GM23338 (cell line): ENCODE data around the gene PHLPP2. TPM values are rescaled to one million over a fixed set of nuclear protein-coding genes. Genes with fewer than 3 reads are reported as not detected.
A peak's percentile ranks its signal among the peaks of the same experiment; 100 is the strongest.

Source experiments
- ATAC-seq: fragments of 200-7000 bp; cut with Tn5 transposase; 3 replicates; pipeline ENCODE4 v1.9.1; 2020
- DNase-seq: peaks from one replicate; pipeline ENCODE4 v3.0.0-alpha.2; 2015; ENCODE audit warnings: low spot score
- H2AFZ ChIP-seq: fragments of 200-600 bp; sonication (generic); 2 replicates; pipeline ENCODE4 v1.8.0; 2016; ENCODE audit warnings: antibody characterized with exemption, mild to moderate bottlenecking, moderate library complexity
- H3F3A ChIP-seq: fragments of 200-600 bp; sonication (generic); replicated peaks from 2 replicates; pipeline ENCODE4 v1.8.0; 2017; ENCODE audit warnings: antibody characterized with exemption, mixed run types, low read depth
- H3K27ac ChIP-seq: fragments of 200-600 bp; sonication (generic); 2 replicates; pipeline ENCODE4 v1.6.1; 2016; ENCODE audit warnings: low read depth
- H3K27me3 ChIP-seq: fragments of 200-600 bp; sonication (generic); 2 replicates; pipeline ENCODE4 v1.8.0; 2016; ENCODE audit warnings: mild to moderate bottlenecking, mixed run types, moderate library complexity; ENCODE audit not compliant: insufficient read depth
- H3K36me3 ChIP-seq: fragments of 200-600 bp; sonication (generic); 2 replicates; pipeline ENCODE4 v1.8.0; 2016; ENCODE audit warnings: mild to moderate bottlenecking; ENCODE audit not compliant: insufficient read depth
- H3K4me1 ChIP-seq: fragments of 200-600 bp; sonication (generic); 2 replicates; pipeline ENCODE4 v1.8.0; 2016; ENCODE audit warnings: mild to moderate bottlenecking, moderate library complexity; ENCODE audit not compliant: insufficient read depth
- H3K4me2 ChIP-seq: fragments of 200-600 bp; sonication (generic); 2 replicates; pipeline ENCODE4 v1.7.1; 2017; ENCODE audit warnings: mixed run types
- H3K4me3 ChIP-seq: fragments of 200-600 bp; sonication (generic); 2 replicates; pipeline ENCODE4 v1.6.1; 2016; ENCODE audit warnings: mixed run types
- H3K79me2 ChIP-seq: fragments of 200-600 bp; sonication (generic); replicated peaks from 2 replicates; pipeline ENCODE4 v1.8.0; 2017; ENCODE audit warnings: mild to moderate bottlenecking; ENCODE audit not compliant: insufficient read depth
- H3K9me2 ChIP-seq: fragments of 200-600 bp; sonication (generic); 2 replicates; pipeline ENCODE4 v1.8.0; 2017; ENCODE audit not compliant: insufficient read depth
- H4K20me1 ChIP-seq: fragments of 200-600 bp; sonication (generic); replicated peaks from 2 replicates; pipeline ENCODE4 v1.8.0; 2017; ENCODE audit warnings: mild to moderate bottlenecking; ENCODE audit not compliant: insufficient read depth
- H3K27ac Mint-ChIP-seq: 2 replicates; pipeline ENCODE4 v1.8.0; 2020; ENCODE audit warnings: inconsistent platforms, mild to moderate bottlenecking, moderate library complexity, mixed read lengths
- H3K27me3 Mint-ChIP-seq: 3 replicates; pipeline ENCODE4 v1.8.0; 2022; ENCODE audit warnings: low read depth, mild to moderate bottlenecking, moderate library complexity, mixed read lengths, inconsistent platforms; ENCODE audit not compliant: insufficient read depth, poor library complexity
- H3K36me3 Mint-ChIP-seq: 3 replicates; pipeline ENCODE4 v1.8.0; 2021; ENCODE audit warnings: low read depth, mild to moderate bottlenecking, inconsistent platforms, moderate library complexity, mixed read lengths
- H3K4me1 Mint-ChIP-seq: 3 replicates; pipeline ENCODE4 v1.8.0; 2020; ENCODE audit warnings: mild to moderate bottlenecking, inconsistent platforms, mixed read lengths
- H3K4me3 Mint-ChIP-seq: 3 replicates; pipeline ENCODE4 v1.8.0; 2021; ENCODE audit warnings: moderate library complexity, mild to moderate bottlenecking, inconsistent platforms, mixed read lengths
- H3K9me3 Mint-ChIP-seq: 3 replicates; pipeline ENCODE4 v1.8.0; 2020; ENCODE audit warnings: moderate library complexity, mild to moderate bottlenecking, inconsistent platforms, mixed read lengths
- CREB1 ChIP-seq: fragments of 250-450 bp; sonication (Bioruptor Pico); IDR thresholded peaks from 2 replicates; pipeline ENCODE4 v1.5.0; 2020; ENCODE audit warnings: low read depth, mild to moderate bottlenecking, moderate library complexity
- EZH2 ChIP-seq: fragments of 200-600 bp; sonication (generic); IDR thresholded peaks from one replicate; pipeline ENCODE4 v1.8.0; 2017; ENCODE audit warnings: antibody characterized with exemption, mild to moderate bottlenecking, low read depth; ENCODE audit not compliant: unreplicated experiment
- EZH2phosphoT487 ChIP-seq: fragments of 200-600 bp; sonication (generic); IDR thresholded peaks from one replicate; pipeline ENCODE4 v1.8.1; 2018; ENCODE audit warnings: antibody characterized with exemption; ENCODE audit not compliant: unreplicated experiment
- JUNB ChIP-seq: IDR thresholded peaks from one replicate; pipeline ENCODE4 v1.6.1; 2016; ENCODE audit warnings: antibody characterized with exemption; ENCODE audit not compliant: unreplicated experiment
- NANOG ChIP-seq: IDR thresholded peaks from 2 replicates; pipeline ENCODE4 v1.6.1; 2016; ENCODE audit warnings: antibody characterized with exemption, borderline replicate concordance
- POLR2AphosphoS5 ChIP-seq: IDR thresholded peaks from 2 replicates; pipeline ENCODE4 v1.6.1; 2016; ENCODE audit warnings: antibody characterized with exemption, low read depth
- STAT1 ChIP-seq: IDR thresholded peaks from one replicate; pipeline ENCODE4 v1.6.1; 2016; ENCODE audit warnings: antibody characterized with exemption; ENCODE audit not compliant: unreplicated experiment
- ZNF114 ChIP-seq: fragments of 250-450 bp; sonication (Bioruptor Pico); IDR thresholded peaks from 2 replicates; pipeline ENCODE4 v1.5.0; 2020; ENCODE audit warnings: mild to moderate bottlenecking, moderate library complexity
- ZNF331 ChIP-seq: fragments of 250-450 bp; sonication (Bioruptor Pico); IDR thresholded peaks from 2 replicates; pipeline ENCODE4 v1.5.0; 2020; ENCODE audit warnings: low read depth, mild to moderate bottlenecking, moderate library complexity
- polyA plus RNA-seq: library from polyadenylated mRNA; unstranded; fragments of >200 nt; fragmentation: Nextera tagmentation; extraction: Ambion mirVana; gene quantifications from 2 replicates; pipeline ENCODE4 v1.2.1, GENCODE V29; 2016
- total RNA-seq: library from RNA; depleted of rRNA; stranded (reverse); fragments of >200 nt; shearing (Covaris generic); gene quantifications from 2 replicates; pipeline ENCODE4 v1.2.3, GENCODE V29; 2014
- TF ChIP-seq, protein P1 (sequence below), 2 experiments: fragments of 200-600 bp in 1 of 2; sonication (generic) in 1 of 2; conservative IDR thresholded peaks; 2 replicates each; pipeline versions ENCODE4 v1.5.1 to v1.6.1; 2016 to 2017; ENCODE audit warnings: antibody characterized with exemption in 2 of 2, low read depth in 2 of 2, mild to moderate bottlenecking in 2 of 2, moderate library complexity in 1 of 2
- TF ChIP-seq, protein P2 (sequence below): IDR thresholded peaks from one replicate; pipeline ENCODE4 v1.6.1; 2018; ENCODE audit warnings: antibody characterized with exemption; ENCODE audit not compliant: unreplicated experiment
- TF ChIP-seq, protein P3 (sequence below): IDR thresholded peaks from 2 replicates; pipeline ENCODE4 v1.6.1; 2016; ENCODE audit warnings: antibody characterized with exemption

The PHLPP2 gene
- total and polyA plus RNA-seq, 2 experiments from 2014 or later, result 4.2 to 20.5 TPM

DNA sequence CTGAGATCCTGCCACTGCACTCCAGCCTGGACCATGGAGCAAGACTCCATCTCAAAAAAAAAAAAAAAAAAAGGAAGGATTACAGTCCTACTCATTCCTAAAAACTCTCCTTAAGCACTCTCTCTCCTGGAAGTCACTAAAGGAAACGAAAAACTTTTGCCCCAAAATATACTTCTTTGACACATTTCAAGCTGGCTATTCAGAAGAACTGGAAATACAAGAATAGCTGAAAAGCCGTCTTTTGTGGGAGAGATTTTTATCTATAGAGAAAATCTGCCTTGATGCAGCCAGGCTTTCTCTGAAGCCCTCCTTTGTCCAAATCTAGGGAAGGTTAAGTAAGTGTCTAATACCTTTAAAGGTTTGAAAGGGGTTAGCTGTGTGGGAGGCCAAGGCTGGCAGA, 115.4 kb downstream of the PHLPP2 start:
- Histone ChIP-seq H3K4me1 (no peaks in the 10 kb centered on the region; the same call in 1 of the 2 replicates), H3K27ac (no peak overlapping the region), H3K9me2 (no peaks in the 10 kb centered on the region), H2AFZ (no peak overlapping the region), H3K4me3 (no peak overlapping the region), H3K79me2 (no peaks in the 10 kb centered on the region), H3K36me3 (no peaks in the 10 kb centered on the region), H3F3A (no peaks in the 10 kb centered on the region), H4K20me1 (no peaks in the 10 kb centered on the region), H3K4me2 (no peak overlapping the region), H3K27me3 (no peaks in the 10 kb centered on the region)
- Mint-ChIP-seq H3K9me3 (no peaks in the 10 kb centered on the region), H3K36me3 (no peaks in the 10 kb centered on the region), H3K27ac (no peak overlapping the region), H3K27me3 (peaks cover 12% of the 10 kb centered on the region), H3K4me3 (no peak overlapping the region), H3K4me1 (peaks cover 8% of the 10 kb centered on the region)
- ATAC-seq (no peak), DNase-seq (no peak)
- TF ChIP-seq CREB1 (no peak), STAT1 (no peak), POLR2AphosphoS5 (no peak), ZNF114 (CRISPR knock-in tag) (no peak), EZH2 (no peak)
- TF ChIP-seq, protein P1, sequence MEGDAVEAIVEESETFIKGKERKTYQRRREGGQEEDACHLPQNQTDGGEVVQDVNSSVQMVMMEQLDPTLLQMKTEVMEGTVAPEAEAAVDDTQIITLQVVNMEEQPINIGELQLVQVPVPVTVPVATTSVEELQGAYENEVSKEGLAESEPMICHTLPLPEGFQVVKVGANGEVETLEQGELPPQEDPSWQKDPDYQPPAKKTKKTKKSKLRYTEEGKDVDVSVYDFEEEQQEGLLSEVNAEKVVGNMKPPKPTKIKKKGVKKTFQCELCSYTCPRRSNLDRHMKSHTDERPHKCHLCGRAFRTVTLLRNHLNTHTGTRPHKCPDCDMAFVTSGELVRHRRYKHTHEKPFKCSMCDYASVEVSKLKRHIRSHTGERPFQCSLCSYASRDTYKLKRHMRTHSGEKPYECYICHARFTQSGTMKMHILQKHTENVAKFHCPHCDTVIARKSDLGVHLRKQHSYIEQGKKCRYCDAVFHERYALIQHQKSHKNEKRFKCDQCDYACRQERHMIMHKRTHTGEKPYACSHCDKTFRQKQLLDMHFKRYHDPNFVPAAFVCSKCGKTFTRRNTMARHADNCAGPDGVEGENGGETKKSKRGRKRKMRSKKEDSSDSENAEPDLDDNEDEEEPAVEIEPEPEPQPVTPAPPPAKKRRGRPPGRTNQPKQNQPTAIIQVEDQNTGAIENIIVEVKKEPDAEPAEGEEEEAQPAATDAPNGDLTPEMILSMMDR (conservative IDR thresholded peaks at IDR 0.05; ENCODE audit: low read depth in 2 of 2), result no peak

DNA sequence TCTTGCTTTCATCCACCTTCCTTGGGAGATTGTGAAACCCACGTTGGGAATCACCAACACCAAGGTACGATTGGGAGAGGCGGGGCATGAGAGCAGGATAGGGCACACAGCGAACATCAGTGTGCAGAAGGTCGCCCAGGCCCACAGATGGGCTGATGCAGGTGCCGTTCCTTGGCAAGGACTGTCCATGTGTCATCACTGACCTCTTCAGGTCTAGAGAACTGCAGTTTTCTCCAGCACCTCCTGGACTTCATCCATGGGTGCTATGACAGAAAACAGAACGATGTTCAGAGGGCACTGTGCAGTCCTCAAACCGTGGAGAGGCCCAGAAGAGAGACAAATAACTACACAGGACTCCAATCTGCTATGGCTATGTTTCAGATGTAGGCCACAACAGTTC, 123.7 kb downstream of the PHLPP2 start:
- no peak overlapping the region for H3K27ac Mint-ChIP-seq
- no peak overlapping the region for H3K27ac ChIP-seq
- ATAC-seq, result no peak

More for the DNA sequence above, 123.7 kb downstream of the PHLPP2 start:
- peaks cover 3% of the 10 kb centered on the region for H3K27me3 Mint-ChIP-seq
- H3K9me3 Mint-ChIP-seq, result no peaks in the 10 kb centered on the region
- H3K4me1 Mint-ChIP-seq, result no peaks in the 10 kb centered on the region
- H3K36me3 Mint-ChIP-seq, result no peaks in the 10 kb centered on the region
- H2AFZ ChIP-seq, result 0 out of 2 replicates have a peak overlapping the region, but pooled peaks have one; percentile 32
- no peak overlapping the region for H3K4me3 Mint-ChIP-seq
- no peaks in the 10 kb centered on the region for H3F3A ChIP-seq
- no peak overlapping the region for H3K4me3 ChIP-seq
- no peaks in the 10 kb centered on the region for H3K36me3 ChIP-seq
- TF ChIP-seq EZH2 (no peak), EZH2phosphoT487 (no peak), ZNF331 (CRISPR knock-in tag) (no peak), ZNF114 (CRISPR knock-in tag) (no peak), STAT1 (no peak), POLR2AphosphoS5 (no peak), NANOG (no peak), JUNB (no peak)
- TF ChIP-seq, protein P2, sequence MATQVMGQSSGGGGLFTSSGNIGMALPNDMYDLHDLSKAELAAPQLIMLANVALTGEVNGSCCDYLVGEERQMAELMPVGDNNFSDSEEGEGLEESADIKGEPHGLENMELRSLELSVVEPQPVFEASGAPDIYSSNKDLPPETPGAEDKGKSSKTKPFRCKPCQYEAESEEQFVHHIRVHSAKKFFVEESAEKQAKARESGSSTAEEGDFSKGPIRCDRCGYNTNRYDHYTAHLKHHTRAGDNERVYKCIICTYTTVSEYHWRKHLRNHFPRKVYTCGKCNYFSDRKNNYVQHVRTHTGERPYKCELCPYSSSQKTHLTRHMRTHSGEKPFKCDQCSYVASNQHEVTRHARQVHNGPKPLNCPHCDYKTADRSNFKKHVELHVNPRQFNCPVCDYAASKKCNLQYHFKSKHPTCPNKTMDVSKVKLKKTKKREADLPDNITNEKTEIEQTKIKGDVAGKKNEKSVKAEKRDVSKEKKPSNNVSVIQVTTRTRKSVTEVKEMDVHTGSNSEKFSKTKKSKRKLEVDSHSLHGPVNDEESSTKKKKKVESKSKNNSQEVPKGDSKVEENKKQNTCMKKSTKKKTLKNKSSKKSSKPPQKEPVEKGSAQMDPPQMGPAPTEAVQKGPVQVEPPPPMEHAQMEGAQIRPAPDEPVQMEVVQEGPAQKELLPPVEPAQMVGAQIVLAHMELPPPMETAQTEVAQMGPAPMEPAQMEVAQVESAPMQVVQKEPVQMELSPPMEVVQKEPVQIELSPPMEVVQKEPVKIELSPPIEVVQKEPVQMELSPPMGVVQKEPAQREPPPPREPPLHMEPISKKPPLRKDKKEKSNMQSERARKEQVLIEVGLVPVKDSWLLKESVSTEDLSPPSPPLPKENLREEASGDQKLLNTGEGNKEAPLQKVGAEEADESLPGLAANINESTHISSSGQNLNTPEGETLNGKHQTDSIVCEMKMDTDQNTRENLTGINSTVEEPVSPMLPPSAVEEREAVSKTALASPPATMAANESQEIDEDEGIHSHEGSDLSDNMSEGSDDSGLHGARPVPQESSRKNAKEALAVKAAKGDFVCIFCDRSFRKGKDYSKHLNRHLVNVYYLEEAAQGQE, result no peak
- TF ChIP-seq, protein P3, sequence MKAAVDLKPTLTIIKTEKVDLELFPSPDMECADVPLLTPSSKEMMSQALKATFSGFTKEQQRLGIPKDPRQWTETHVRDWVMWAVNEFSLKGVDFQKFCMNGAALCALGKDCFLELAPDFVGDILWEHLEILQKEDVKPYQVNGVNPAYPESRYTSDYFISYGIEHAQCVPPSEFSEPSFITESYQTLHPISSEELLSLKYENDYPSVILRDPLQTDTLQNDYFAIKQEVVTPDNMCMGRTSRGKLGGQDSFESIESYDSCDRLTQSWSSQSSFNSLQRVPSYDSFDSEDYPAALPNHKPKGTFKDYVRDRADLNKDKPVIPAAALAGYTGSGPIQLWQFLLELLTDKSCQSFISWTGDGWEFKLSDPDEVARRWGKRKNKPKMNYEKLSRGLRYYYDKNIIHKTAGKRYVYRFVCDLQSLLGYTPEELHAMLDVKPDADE, result no peak
- TF ChIP-seq, protein P1 (conservative IDR thresholded peaks at IDR 0.05; ENCODE audit: low read depth in 2 of 2), result no peak
- DNase-seq, result no peak
- H3K4me1 ChIP-seq, result no peaks in the 10 kb centered on the region
- no peaks in the 10 kb centered on the region; the same call in 1 of the 2 replicates for H3K9me2 ChIP-seq
- H4K20me1 ChIP-seq, result no peaks in the 10 kb centered on the region
- no peaks in the 10 kb centered on the region for H3K79me2 ChIP-seq
- H3K27me3 ChIP-seq, result no peaks in the 10 kb centered on the region
- H3K4me2 ChIP-seq, result no peak overlapping the region
